GM20000 (cell line): ENCODE results near the gene FTH1.
"Not testable (repeated sequence)": the region's sequence is repeated elsewhere in the genome, so short reads cannot be mapped to it uniquely, and the experiment has no call there.

Experiments used
- DNase-seq: peaks from one replicate; pipeline ENCODE4 v3.0.0; 2012; ENCODE audit warnings: low spot score
- TF ChIP-seq, protein P1 (sequence below): IDR thresholded peaks from 2 replicates; pipeline ENCODE4 v1.5.1; 2012; ENCODE audit warnings: mild to moderate bottlenecking, control low read depth; ENCODE audit errors: extremely low read depth, missing control alignments

FTH1 gene

GRCh38 chr11:62010935-62011528, 43.6 kb upstream of the FTH1 start:
- TF ChIP-seq, protein P1, sequence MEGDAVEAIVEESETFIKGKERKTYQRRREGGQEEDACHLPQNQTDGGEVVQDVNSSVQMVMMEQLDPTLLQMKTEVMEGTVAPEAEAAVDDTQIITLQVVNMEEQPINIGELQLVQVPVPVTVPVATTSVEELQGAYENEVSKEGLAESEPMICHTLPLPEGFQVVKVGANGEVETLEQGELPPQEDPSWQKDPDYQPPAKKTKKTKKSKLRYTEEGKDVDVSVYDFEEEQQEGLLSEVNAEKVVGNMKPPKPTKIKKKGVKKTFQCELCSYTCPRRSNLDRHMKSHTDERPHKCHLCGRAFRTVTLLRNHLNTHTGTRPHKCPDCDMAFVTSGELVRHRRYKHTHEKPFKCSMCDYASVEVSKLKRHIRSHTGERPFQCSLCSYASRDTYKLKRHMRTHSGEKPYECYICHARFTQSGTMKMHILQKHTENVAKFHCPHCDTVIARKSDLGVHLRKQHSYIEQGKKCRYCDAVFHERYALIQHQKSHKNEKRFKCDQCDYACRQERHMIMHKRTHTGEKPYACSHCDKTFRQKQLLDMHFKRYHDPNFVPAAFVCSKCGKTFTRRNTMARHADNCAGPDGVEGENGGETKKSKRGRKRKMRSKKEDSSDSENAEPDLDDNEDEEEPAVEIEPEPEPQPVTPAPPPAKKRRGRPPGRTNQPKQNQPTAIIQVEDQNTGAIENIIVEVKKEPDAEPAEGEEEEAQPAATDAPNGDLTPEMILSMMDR: no peak
- no peak for DNase-seq

DNA sequence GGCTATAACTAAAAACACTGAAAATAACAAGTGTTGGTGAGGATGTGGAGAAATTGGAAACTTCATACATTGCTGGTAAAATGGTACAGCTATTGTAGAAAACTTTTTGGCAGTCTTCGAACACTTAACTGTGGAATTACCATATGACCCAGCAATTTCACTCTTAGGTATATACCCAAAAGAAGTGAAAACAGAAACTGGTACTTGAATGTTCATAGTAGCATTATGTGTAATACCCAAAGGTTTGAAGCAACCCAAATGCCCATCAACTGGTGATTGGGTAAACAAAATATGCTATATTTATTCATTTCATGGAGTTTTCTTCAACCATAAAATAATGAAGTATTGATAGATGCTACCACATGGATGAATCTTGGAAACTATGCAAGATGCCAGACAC, 40.8 kb upstream of the FTH1 start:
- no peak for DNase-seq
- TF ChIP-seq, protein P1: no peak

GRCh38 chr11:62004473-62004872, 37.0 kb upstream of the FTH1 start:
- DNase-seq: peak; percentile 44
- TF ChIP-seq, protein P1: no peak

DNA sequence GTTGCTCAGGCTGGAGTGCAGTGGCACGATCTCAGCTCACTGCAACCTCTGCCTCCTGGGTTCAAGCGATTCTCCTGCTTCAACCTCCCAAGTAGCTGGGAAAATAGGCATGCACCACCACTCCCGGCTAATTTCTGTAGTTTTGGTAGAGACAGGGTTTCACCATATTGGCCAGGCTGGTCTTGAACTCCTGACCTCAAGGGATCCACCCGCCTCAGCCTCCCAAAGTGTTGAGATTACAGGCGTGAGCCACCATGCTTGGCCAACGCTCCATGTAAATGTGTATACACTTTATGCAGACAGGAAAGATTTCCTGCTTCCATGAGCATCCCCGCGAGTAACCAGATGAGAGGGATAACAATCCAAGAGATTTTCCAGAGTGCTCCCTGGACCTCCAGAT, 34.8 kb upstream of the FTH1 start:
- DNase-seq: not testable (repeated sequence)

GRCh38 chr11:62001450-62002191, 34.2 kb upstream of the FTH1 start:
- DNase-seq: no peak
- TF ChIP-seq, protein P1: no peak

- TF ChIP-seq, protein P1: no peak
- no peak for DNase-seq
Observed at GRCh38 chr11:62000539-62001446, 33.4 kb upstream of the FTH1 start.

- DNase-seq: no peak
- TF ChIP-seq, protein P1: no peak
Observed at GRCh38 chr11:61999141-61999975, 31.9 kb upstream of the FTH1 start.
